GM20000 (cell line): ENCODE measurements around the gene OR10A2.
"Not testable (repeated sequence)": the region's sequence is repeated elsewhere in the genome, so short reads cannot be mapped to it uniquely, and the experiment has no call there.

Experiments used
- DNase-seq: peaks from one replicate; pipeline ENCODE4 v3.0.0; 2012; ENCODE audit warnings: low spot score
- CTCF ChIP-seq: IDR thresholded peaks from 2 replicates; pipeline ENCODE4 v1.5.1; 2012; ENCODE audit warnings: mild to moderate bottlenecking, control low read depth; ENCODE audit errors: extremely low read depth, missing control alignments

Gene OR10A2

GRCh38 chr11:6900327-6900999 is 37.6 kb downstream of the OR10A2 start:
- no peak for DNase-seq

GRCh38 chr11:6904804-6905203 is 41.9 kb downstream of the OR10A2 start:
- not testable (repeated sequence) for DNase-seq

More at GRCh38 chr11:6900327-6900999, 37.6 kb downstream of the OR10A2 start:
- no peak for TF ChIP-seq CTCF

DNA sequence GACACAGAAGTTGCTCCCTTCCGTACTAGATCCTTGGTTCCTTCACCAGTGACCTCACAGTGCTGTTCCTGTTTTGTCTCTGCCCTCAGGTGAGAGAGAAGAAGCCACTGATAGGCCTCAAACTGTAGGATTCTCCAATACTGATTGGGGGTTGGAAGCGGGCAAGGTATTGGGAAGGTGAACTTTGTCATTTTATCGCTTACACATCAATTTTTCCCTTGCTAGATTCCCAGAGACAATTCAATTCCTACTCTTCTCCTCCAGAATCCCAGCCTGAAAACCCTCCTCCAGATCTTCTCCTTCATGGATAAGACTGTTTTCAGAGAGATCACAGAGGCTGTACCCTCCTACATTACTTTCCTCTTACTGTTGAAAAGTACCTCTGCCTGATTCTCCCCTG is 48.5 kb downstream of the OR10A2 start:
- no peak for TF ChIP-seq CTCF
- DNase-seq, result no peak

- TF ChIP-seq CTCF, result no peak
Observed at GRCh38 chr11:6911948-6912347, 49.1 kb downstream of the OR10A2 start.

GRCh38 chr11:6919698-6920097 is 56.8 kb downstream of the OR10A2 start:
- DNase-seq, result no peak
- no peak for TF ChIP-seq CTCF

More at GRCh38 chr11:6911948-6912347, 49.1 kb downstream of the OR10A2 start:
- DNase-seq, result no peak

GRCh38 chr11:6920702-6921101 is 57.8 kb downstream of the OR10A2 start, which contains the start of gene OR2D3:
OR2D3 (plus strand) TSS chr11:6921002; CDS start chr11:6921002, 0 bp downstream.
- DNase-seq, result no peak
- TF ChIP-seq CTCF, result no peak
